Uterus (tissue), 2 donors: ENCODE measurements around the gene SCARF2.

Experiments
- POLR2A ChIP-seq, 2 donors: fragments of 450-650 bp; IDR thresholded peaks; one replicate each; pipeline ENCODE4 v1.6.1; 2016; ENCODE audit warnings: antibody characterized with exemption in 2 of 2, mild to moderate bottlenecking in 1 of 2, moderate library complexity in 1 of 2
- TF ChIP-seq, protein P1 (sequence below), 4 experiments: fragments of 200-600 bp in 2 of 4; fragments of 450-650 bp in 2 of 4; sonication (generic) in 2 of 4; IDR thresholded peaks; one replicate each; pipeline ENCODE4 v1.5.1; 2016 to 2019; ENCODE audit warnings: antibody characterized with exemption in 4 of 4, mild to moderate bottlenecking in 2 of 4, moderate library complexity in 1 of 4

DNA sequence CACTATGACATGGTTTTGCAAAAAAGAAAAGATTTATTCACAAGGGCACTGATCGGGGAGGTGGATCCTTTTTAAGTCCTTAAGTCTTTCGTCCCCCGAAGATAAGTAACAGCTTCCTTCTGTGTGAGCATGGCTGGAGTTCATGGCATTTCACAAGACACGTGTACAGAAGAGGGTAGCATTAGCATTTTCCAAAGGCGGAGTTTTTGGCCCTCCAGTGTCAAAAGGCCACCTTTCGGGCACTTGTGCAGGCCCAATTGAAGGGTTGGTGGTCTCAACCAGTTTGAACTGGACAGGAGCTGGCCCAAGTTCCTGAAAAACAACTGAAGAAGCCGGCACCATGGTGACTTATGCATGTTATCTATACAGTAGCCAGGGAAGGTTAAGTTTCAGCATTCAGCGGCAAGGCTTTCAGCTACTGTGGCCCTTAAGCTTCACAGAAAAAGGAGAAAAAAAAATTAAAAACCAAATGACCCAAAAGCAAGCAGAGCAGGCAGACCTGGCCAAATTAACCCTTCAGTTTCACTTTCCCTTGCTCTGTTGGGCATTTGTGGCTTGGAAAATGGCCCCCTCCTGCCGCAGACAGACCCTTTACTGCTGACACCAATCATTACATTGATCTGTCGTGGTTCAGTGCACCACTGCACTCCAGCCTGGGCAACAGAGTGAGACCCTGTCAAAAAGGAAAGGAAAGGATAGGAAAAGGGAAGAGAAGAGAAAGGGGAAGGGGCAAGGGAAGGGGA, 25.0 kb downstream of the SCARF2 start:
- TF ChIP-seq, protein P1, sequence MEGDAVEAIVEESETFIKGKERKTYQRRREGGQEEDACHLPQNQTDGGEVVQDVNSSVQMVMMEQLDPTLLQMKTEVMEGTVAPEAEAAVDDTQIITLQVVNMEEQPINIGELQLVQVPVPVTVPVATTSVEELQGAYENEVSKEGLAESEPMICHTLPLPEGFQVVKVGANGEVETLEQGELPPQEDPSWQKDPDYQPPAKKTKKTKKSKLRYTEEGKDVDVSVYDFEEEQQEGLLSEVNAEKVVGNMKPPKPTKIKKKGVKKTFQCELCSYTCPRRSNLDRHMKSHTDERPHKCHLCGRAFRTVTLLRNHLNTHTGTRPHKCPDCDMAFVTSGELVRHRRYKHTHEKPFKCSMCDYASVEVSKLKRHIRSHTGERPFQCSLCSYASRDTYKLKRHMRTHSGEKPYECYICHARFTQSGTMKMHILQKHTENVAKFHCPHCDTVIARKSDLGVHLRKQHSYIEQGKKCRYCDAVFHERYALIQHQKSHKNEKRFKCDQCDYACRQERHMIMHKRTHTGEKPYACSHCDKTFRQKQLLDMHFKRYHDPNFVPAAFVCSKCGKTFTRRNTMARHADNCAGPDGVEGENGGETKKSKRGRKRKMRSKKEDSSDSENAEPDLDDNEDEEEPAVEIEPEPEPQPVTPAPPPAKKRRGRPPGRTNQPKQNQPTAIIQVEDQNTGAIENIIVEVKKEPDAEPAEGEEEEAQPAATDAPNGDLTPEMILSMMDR (IDR thresholded peaks at IDR 0.05): no peak
- TF ChIP-seq POLR2A (IDR thresholded peaks at IDR 0.05): no peak
